ENCODE results near the gene PGAP1.

The PGAP1 gene

GRCh38 chr2:196821195-196821594 lies 105.3 kb downstream of the PGAP1 start:
- TF ChIP-seq RAD21 (IDR thresholded peaks at IDR 0.05; ENCODE audit: low read depth) = no peak
- TF ChIP-seq FOXM1 (IDR thresholded peaks at IDR 0.05; ENCODE audit: borderline replicate concordance, low read depth) = no peak
- no peak for TF ChIP-seq YY1 (IDR thresholded peaks at IDR 0.05; ENCODE audit: low read depth)

GRCh38 chr2:196809260-196809659 lies 117.2 kb downstream of the PGAP1 start, which contains the start of gene C2orf66:
C2orf66 (minus strand) TSS chr2:196809355; CDS start chr2:196809336, 19 bp downstream.
- TF ChIP-seq REST (IDR thresholded peaks at IDR 0.05; ENCODE audit: low read depth) = no peak
- no peak for TF ChIP-seq EP300 (IDR thresholded peaks at IDR 0.05; ENCODE audit: borderline replicate concordance)
- TF ChIP-seq YY1 (IDR thresholded peaks at IDR 0.05; ENCODE audit: low read depth) = no peak
- no peak for TF ChIP-seq TCF12 (IDR thresholded peaks at IDR 0.05; ENCODE audit: low read depth)
- TF ChIP-seq EGR1 (IDR thresholded peaks at IDR 0.05) = no peak
- no peak for TF ChIP-seq CREB1 (IDR thresholded peaks at IDR 0.05; ENCODE audit: low read depth)
- no peak for TF ChIP-seq TEAD4 (IDR thresholded peaks at IDR 0.05)
- TF ChIP-seq CEBPB (IDR thresholded peaks at IDR 0.05) = no peak
- TF ChIP-seq USF1 (IDR thresholded peaks at IDR 0.05) = no peak
- no peak for TF ChIP-seq RAD21 (IDR thresholded peaks at IDR 0.05; ENCODE audit: low read depth)
- TF ChIP-seq NFIC (IDR thresholded peaks at IDR 0.05) = no peak
- TF ChIP-seq TAF1 (IDR thresholded peaks at IDR 0.05; ENCODE audit: low read depth) = no peak
- no peak for TF ChIP-seq ZBTB7A (IDR thresholded peaks at IDR 0.05; ENCODE audit: low read depth)
- TF ChIP-seq MAX (IDR thresholded peaks at IDR 0.05) = no peak
- TF ChIP-seq FOXM1 (IDR thresholded peaks at IDR 0.05; ENCODE audit: borderline replicate concordance, low read depth) = no peak

GRCh38 chr2:196808083-196808665 lies 118.3 kb downstream of the PGAP1 start:
- TF ChIP-seq MAX (IDR thresholded peaks at IDR 0.05) (no peak), EGR1 (IDR thresholded peaks at IDR 0.05) (no peak), REST (IDR thresholded peaks at IDR 0.05; ENCODE audit: low read depth) (no peak), YY1 (IDR thresholded peaks at IDR 0.05; ENCODE audit: low read depth) (no peak), TAF1 (IDR thresholded peaks at IDR 0.05; ENCODE audit: low read depth) (no peak), ZBTB7A (IDR thresholded peaks at IDR 0.05; ENCODE audit: low read depth) (no peak), TCF12 (IDR thresholded peaks at IDR 0.05; ENCODE audit: low read depth) (no peak), FOXM1 (IDR thresholded peaks at IDR 0.05; ENCODE audit: borderline replicate concordance, low read depth) (no peak), CEBPB (IDR thresholded peaks at IDR 0.05) (no peak), RAD21 (IDR thresholded peaks at IDR 0.05; ENCODE audit: low read depth) (no peak), EP300 (IDR thresholded peaks at IDR 0.05; ENCODE audit: borderline replicate concordance) (no peak)

- TF ChIP-seq ZBTB7A (IDR thresholded peaks at IDR 0.05; ENCODE audit: low read depth) = no peak
- no peak for TF ChIP-seq TAF1 (IDR thresholded peaks at IDR 0.05; ENCODE audit: low read depth)
- no peak for TF ChIP-seq EP300 (IDR thresholded peaks at IDR 0.05; ENCODE audit: borderline replicate concordance)
- no peak for TF ChIP-seq EGR1 (IDR thresholded peaks at IDR 0.05)
- no peak for TF ChIP-seq YY1 (IDR thresholded peaks at IDR 0.05; ENCODE audit: low read depth)
- no peak for TF ChIP-seq TCF12 (IDR thresholded peaks at IDR 0.05; ENCODE audit: low read depth)
These were observed 122.1 kb downstream of the PGAP1 start for GRCh38 chr2:196804381-196804780.

GRCh38 chr2:196802401-196802800 lies 124.1 kb downstream of the PGAP1 start:
- TF ChIP-seq EP300 (IDR thresholded peaks at IDR 0.05; ENCODE audit: borderline replicate concordance) (no peak), TAF1 (IDR thresholded peaks at IDR 0.05; ENCODE audit: low read depth) (no peak), YY1 (IDR thresholded peaks at IDR 0.05; ENCODE audit: low read depth) (no peak), CREB1 (IDR thresholded peaks at IDR 0.05; ENCODE audit: low read depth) (no peak), ZBTB7A (IDR thresholded peaks at IDR 0.05; ENCODE audit: low read depth) (no peak), NFIC (IDR thresholded peaks at IDR 0.05) (no peak), TEAD4 (IDR thresholded peaks at IDR 0.05) (no peak), TCF12 (IDR thresholded peaks at IDR 0.05; ENCODE audit: low read depth) (no peak), MAX (IDR thresholded peaks at IDR 0.05) (no peak), FOXM1 (IDR thresholded peaks at IDR 0.05; ENCODE audit: borderline replicate concordance, low read depth) (no peak), USF1 (IDR thresholded peaks at IDR 0.05) (no peak), CEBPB (IDR thresholded peaks at IDR 0.05) (no peak), RAD21 (IDR thresholded peaks at IDR 0.05; ENCODE audit: low read depth) (no peak), EGR1 (IDR thresholded peaks at IDR 0.05) (no peak)

Measured in Ishikawa (cell line).